ENCODE data around the gene TMIGD1. TPM values are rescaled to one million over a fixed set of nuclear protein-coding genes. Genes with fewer than 3 reads are reported as not detected.
"Not testable (repeated sequence)": the region's sequence is repeated elsewhere in the genome, so short reads cannot be mapped to it uniquely, and the experiment has no call there.

Gene TMIGD1
- polyA plus RNA-seq, 1 experiment, result not detected

DNA sequence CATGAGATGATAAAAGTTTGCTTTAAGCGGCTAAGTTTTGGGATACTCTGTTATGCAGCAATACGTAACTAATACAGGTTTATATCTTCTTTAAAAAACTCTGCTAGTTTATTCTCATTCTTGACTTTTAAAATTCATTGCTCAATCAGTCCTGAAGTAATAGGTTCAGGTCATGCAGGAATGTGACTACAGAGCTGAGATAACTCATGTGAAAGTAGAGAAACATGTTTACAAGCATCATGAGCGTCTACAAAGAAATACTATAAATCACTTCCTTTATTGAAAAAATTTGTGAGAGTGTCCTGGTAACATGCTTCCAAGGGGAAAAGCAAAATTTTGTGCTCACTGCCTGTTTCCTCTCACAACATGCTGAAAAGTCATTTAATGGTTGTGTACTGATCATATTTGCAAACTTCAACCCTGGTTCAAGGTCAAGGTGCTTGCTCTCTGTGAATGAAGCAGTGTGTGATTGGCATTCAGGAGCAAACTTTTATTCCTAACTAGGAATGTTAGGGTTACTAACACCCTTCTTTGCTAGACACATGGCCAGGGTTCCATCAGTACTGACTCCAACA lies 12.5 kb upstream of the TMIGD1 start:
- no peak for DNase-seq (ENCODE audit: low read depth, low spot score)
- H3K4me3 ChIP-seq (ENCODE audit: low read depth, low read length), result no peak overlapping the region
- no peaks in the 10 kb centered on the region for H3K27me3 ChIP-seq (ENCODE audit: control insufficient read depth, insufficient read depth, low read length)
- TF ChIP-seq, protein P1, sequence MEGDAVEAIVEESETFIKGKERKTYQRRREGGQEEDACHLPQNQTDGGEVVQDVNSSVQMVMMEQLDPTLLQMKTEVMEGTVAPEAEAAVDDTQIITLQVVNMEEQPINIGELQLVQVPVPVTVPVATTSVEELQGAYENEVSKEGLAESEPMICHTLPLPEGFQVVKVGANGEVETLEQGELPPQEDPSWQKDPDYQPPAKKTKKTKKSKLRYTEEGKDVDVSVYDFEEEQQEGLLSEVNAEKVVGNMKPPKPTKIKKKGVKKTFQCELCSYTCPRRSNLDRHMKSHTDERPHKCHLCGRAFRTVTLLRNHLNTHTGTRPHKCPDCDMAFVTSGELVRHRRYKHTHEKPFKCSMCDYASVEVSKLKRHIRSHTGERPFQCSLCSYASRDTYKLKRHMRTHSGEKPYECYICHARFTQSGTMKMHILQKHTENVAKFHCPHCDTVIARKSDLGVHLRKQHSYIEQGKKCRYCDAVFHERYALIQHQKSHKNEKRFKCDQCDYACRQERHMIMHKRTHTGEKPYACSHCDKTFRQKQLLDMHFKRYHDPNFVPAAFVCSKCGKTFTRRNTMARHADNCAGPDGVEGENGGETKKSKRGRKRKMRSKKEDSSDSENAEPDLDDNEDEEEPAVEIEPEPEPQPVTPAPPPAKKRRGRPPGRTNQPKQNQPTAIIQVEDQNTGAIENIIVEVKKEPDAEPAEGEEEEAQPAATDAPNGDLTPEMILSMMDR (IDR thresholded peaks at IDR 0.05; ENCODE audit: low read depth, low read length), result no peak
- CTCF ChIA-PET, result no interaction called here
- POLR2A ChIA-PET, result no interaction called here
- no peak overlapping the region for H3K27ac ChIP-seq (ENCODE audit: low read depth, low read length)
- H3K9me3 ChIP-seq (ENCODE audit: control insufficient read depth, insufficient read depth, low read length), result no peaks in the 10 kb centered on the region

DNA sequence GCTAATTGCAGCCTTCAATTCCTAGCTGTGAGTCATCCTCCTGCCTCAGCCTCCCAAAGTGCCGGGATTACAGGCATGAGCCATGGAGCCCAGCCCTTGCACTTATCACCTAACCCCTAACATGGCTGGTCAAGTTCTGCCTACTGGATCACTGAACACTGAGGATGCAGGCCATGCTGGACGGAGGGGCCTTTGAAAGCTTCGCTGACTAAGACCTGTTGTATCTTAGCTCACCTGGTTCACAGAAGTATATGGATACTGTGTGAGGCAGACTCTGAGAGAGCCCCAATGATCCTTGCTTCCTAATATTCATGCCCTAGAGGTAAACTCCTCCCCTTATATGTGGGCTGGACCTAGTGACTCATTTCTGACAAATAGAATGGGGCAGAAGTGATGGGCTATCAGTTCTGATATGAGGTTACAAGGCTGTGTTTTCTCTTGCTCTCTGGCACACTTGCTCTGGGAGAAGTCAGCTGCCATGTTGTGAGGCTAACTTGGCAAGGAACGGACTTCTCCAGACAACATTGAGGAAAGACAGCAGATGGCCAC lies 11.7 kb upstream of the TMIGD1 start:
- Histone ChIP-seq H3K27ac (ENCODE audit: low read depth, low read length) (no peak overlapping the region), H3K9me3 (ENCODE audit: control insufficient read depth, insufficient read depth, low read length) (no peaks in the 10 kb centered on the region), H3K4me3 (ENCODE audit: low read depth, low read length) (no peak overlapping the region), H3K27me3 (ENCODE audit: control insufficient read depth, insufficient read depth, low read length) (no peaks in the 10 kb centered on the region)
- CTCF ChIA-PET, result no interaction called here
- POLR2A ChIA-PET, result interaction anchor here (0.6 kb wide), 1 partner anchor 383 kb away, joined by 7 read pairs; no protein-coding TSS in a partner anchor
- DNase-seq (ENCODE audit: low read depth, low spot score), result no peak
- TF ChIP-seq, protein P1 (IDR thresholded peaks at IDR 0.05; ENCODE audit: low read depth, low read length), result no peak

DNA sequence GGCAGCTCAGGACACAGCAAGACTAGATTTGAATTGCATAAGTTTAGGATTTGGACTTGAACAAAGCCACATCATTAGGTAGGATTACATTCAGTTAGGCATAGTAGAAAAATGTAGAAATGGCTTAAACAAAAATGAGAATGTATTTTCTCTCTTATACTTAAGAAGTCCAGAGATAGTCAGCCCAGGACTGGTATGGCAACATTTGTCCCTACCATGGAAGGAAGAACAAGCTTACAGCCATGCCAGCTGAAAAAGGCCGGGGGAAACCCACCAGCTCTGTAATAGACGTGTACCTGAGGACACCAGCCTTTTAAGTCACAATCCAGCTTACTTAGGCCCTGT lies 11.2 kb upstream of the TMIGD1 start:
- H3K4me3 ChIP-seq (ENCODE audit: low read depth, low read length), result no peak overlapping the region
- DNase-seq (ENCODE audit: low read depth, low spot score), result no peak
- H3K9me3 ChIP-seq (ENCODE audit: control insufficient read depth, insufficient read depth, low read length), result no peaks in the 10 kb centered on the region
- H3K27me3 ChIP-seq (ENCODE audit: control insufficient read depth, insufficient read depth, low read length), result no peaks in the 10 kb centered on the region
- POLR2A ChIA-PET, result interaction anchor here (0.6 kb wide), 1 partner anchor 383 kb away, joined by 7 read pairs; no protein-coding TSS in a partner anchor
- TF ChIP-seq, protein P1 (IDR thresholded peaks at IDR 0.05; ENCODE audit: low read depth, low read length), result no peak
- CTCF ChIA-PET, result interaction anchor here (0.5 to 1.1 kb wide), 2 partner anchors 10 to 132 kb away, joined by 3 to 7 read pairs; partner anchors contain the start of gene GOSR1
- peak overlapping the region; percentile 53 for H3K27ac ChIP-seq (ENCODE audit: low read depth, low read length)

DNA sequence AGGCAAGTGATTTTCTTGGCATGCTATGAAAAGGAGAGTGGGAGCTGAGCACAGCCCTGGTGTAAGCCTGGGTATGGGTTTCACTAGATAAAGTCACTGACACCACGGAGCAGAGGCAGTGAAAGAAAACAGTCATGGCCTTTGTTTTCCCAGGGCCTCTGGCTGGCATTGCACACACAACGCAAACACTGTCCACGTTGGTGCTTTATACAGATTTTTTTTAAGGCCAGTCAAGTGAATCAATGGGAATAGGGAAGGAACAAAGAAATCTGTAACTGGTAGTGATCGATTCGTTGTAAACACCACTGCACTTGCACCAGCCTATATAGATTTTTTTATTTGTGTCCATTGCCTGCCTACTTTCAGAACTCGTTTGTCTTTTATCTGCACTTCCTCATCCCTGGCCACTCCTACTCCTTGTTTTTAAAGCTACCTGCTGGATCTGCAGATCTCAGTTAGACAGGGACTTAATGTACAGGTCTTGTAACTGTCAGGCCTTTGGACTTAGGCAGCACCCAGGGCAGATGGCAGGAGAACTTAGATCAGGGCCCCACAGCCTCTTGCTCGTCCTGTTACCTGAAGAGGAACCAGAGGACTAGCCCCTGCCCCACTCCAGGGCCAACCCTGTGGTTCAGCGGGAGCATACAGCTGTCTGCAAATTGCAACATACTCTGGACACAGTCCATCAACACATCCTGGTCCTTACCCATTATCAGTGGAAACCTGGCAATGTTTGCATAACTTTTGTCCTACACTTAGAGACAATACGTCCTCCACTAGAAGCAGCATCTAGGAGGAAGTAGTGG lies 10.6 kb upstream of the TMIGD1 start:
- H3K4me3 ChIP-seq (ENCODE audit: low read depth, low read length), result no peak overlapping the region
- no peaks in the 10 kb centered on the region for H3K9me3 ChIP-seq (ENCODE audit: control insufficient read depth, insufficient read depth, low read length)
- H3K27ac ChIP-seq (ENCODE audit: low read depth, low read length), result no peak overlapping the region
- ChIA-PET CTCF (interaction anchor here (0.5 to 1.1 kb wide), 2 partner anchors 9 to 132 kb away, joined by 3 to 7 read pairs; partner anchors contain the start of gene GOSR1), POLR2A (no interaction called here)
- no peaks in the 10 kb centered on the region for H3K27me3 ChIP-seq (ENCODE audit: control insufficient read depth, insufficient read depth, low read length)
- no peak for DNase-seq (ENCODE audit: low read depth, low spot score)
- TF ChIP-seq, protein P1 (IDR thresholded peaks at IDR 0.05; ENCODE audit: low read depth, low read length), result no peak

DNA sequence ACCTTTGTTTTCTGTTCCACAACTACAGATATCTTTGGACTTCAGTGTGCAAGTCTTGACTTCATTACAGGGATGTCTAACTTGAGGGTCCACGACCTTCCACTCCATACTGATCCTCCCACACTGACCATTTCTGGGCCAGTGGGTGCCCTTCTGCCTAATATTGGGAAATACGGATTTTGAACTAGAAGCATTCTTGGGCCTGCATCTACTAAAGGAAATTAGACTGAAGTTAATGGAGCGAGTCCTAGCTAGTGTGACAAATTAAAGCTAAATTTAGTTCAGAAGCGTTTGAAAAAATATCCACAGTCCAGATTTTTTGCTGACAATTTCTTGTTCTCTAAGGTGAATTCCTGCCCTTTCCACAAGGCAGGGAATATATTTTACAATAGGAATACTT lies 9.9 kb upstream of the TMIGD1 start:
- DNase-seq (ENCODE audit: low read depth, low spot score), result no peak
- CTCF ChIA-PET, result interaction anchor here (1.5 kb wide), 1 partner anchor 14 kb away, joined by 3 read pairs; no protein-coding TSS in a partner anchor
- no peak overlapping the region for H3K4me3 ChIP-seq (ENCODE audit: low read depth, low read length)
- H3K27me3 ChIP-seq (ENCODE audit: control insufficient read depth, insufficient read depth, low read length), result no peaks in the 10 kb centered on the region
- H3K27ac ChIP-seq (ENCODE audit: low read depth, low read length), result no peak overlapping the region
- TF ChIP-seq, protein P1 (IDR thresholded peaks at IDR 0.05; ENCODE audit: low read depth, low read length), result no peak
- no peaks in the 10 kb centered on the region for H3K9me3 ChIP-seq (ENCODE audit: control insufficient read depth, insufficient read depth, low read length)
- POLR2A ChIA-PET, result no interaction called here

DNA sequence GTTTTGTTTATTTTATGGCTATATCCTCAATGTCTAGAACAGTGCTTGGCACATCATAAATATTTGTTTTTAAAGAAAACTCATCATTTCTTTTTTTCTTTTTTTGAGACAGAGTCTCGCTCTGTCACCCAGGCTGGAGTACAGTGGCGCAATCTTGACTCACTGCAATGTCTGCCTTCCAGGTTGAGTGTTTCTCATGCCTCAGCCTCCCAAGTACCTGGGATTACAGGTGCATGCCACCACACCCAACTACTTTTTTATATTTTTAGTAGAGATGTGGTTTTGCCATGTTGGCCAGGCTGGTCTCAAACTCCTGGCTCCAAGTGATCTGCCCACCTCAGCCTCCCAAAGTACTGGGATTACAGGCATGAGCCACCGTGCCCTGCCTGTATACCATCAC lies 9.4 kb upstream of the TMIGD1 start:
- H3K27ac ChIP-seq (ENCODE audit: low read depth, low read length); POLR2A ChIA-PET; H3K27me3 ChIP-seq (ENCODE audit: control insufficient read depth, insufficient read depth, low read length); H3K9me3 ChIP-seq (ENCODE audit: control insufficient read depth, insufficient read depth, low read length); DNase-seq (ENCODE audit: low read depth, low spot score); H3K4me3 ChIP-seq (ENCODE audit: low read depth, low read length): not testable (repeated sequence)
- CTCF ChIA-PET, result interaction anchor here (1.5 kb wide), 1 partner anchor 15 kb away, joined by 3 read pairs; no protein-coding TSS in a partner anchor

Measured in AG04450 (cell line).